Gastroesophageal sphincter (tissue), 4 donors: Measurements from ENCODE around the gene ARL8B. TPM values are rescaled to one million over a fixed set of nuclear protein-coding genes. Genes with fewer than 3 reads are reported as not detected.
A peak's percentile ranks its signal among the peaks of the same experiment; 100 is the strongest.

Experiments used
- ATAC-seq: fragments of 150-250 bp; one replicate; pipeline ENCODE4 v1.9.1; 2016; ENCODE audit warnings: mild to moderate bottlenecking, moderate library complexity
- H3K27ac ChIP-seq, 4 donors: fragments of 200-600 bp; sonication (generic) in 3 of 4; 1 replicate in 3 of 4; 2 replicates in 1 of 4; pipeline ENCODE4 v1.5.1; 2016 to 2019
- H3K27me3 ChIP-seq: fragments of 200-600 bp; sonication (generic); one replicate; pipeline ENCODE4 v1.5.1; 2019
- H3K36me3 ChIP-seq, 2 donors: fragments of 200-600 bp; sonication (generic); one replicate each; pipeline ENCODE4 v1.5.1; 2019; ENCODE audit warnings: control low read depth in 1 of 2
- H3K4me1 ChIP-seq, 3 donors: fragments of 200-600 bp; sonication (generic); 1 replicate in 2 of 3; 2 replicates in 1 of 3; pipeline ENCODE4 v1.5.1; 2016 to 2019; ENCODE audit warnings: control low read depth in 2 of 3
- H3K4me3 ChIP-seq, 2 donors: fragments of 200-600 bp; sonication (generic); one replicate each; pipeline ENCODE4 v1.5.1; 2019; ENCODE audit warnings: mild to moderate bottlenecking in 1 of 2, moderate library complexity in 1 of 2
- H3K9me3 ChIP-seq, 3 donors: fragments of 200-600 bp; sonication (generic); one replicate each; pipeline ENCODE4 v1.5.1; 2017 to 2019; ENCODE audit warnings: control low read depth in 2 of 3
- CTCF ChIP-seq, 4 experiments: fragments of 200-600 bp in 2 of 4; fragments of 450-650 bp in 2 of 4; sonication (generic) in 1 of 4; IDR thresholded peaks; one replicate each; pipeline ENCODE4 v1.5.1; 2017 to 2019; ENCODE audit warnings: antibody characterized with exemption in 4 of 4, mild to moderate bottlenecking in 2 of 4, moderate library complexity in 2 of 4
- EP300 ChIP-seq: sonication (generic); formaldehyde crosslinking; IDR thresholded peaks from one replicate; pipeline ENCODE4 v1.6.1; 2017; ENCODE audit warnings: antibody characterized with exemption, mild to moderate bottlenecking
- POLR2A ChIP-seq, 2 donors: fragments of 450-650 bp; IDR thresholded peaks; one replicate each; pipeline ENCODE4 v1.6.1; 2017; ENCODE audit warnings: antibody characterized with exemption in 2 of 2, mild to moderate bottlenecking in 2 of 2, moderate library complexity in 1 of 2
- POLR2AphosphoS5 ChIP-seq: sonication (generic); formaldehyde crosslinking; IDR thresholded peaks from one replicate; pipeline ENCODE4 v1.6.1; 2017; ENCODE audit warnings: antibody characterized with exemption
- WGBS, 2 donors: methylation state at CpG; one replicate each; pipeline ENCODE4 v1.1.5; 2018; ENCODE audit warnings: low coverage in 1 of 2; 5-methylcytosine and 5-hydroxymethylcytosine counted together
- small RNA-seq, 4 donors: library from RNA; depleted of rRNA; stranded (forward); fragments of <200 nt; gene quantifications; one replicate each; pipeline ENCODE3, GENCODE V24; 2016
- total RNA-seq, 4 donors: library from RNA; depleted of rRNA; stranded (reverse); fragments of >200 nt; gene quantifications; one replicate each; pipeline ENCODE4 v1.1.0, GENCODE V29; 2016

ARL8B gene
- total RNA-seq, 4 donors from 2014 or later: 41.5 to 59.9 (median 50.9) TPM

- Histone ChIP-seq H3K4me3 (no peak overlapping the region), H3K36me3 (peaks cover 0 to 16% of the 10 kb centered on the region in 2 donors), H3K27ac (no peak overlapping the region), H3K9me3 (no peaks in the 10 kb centered on the region), H3K4me1 (peaks cover 0 to 19% (median 0%) of the 10 kb centered on the region in 3 donors), H3K27me3 (no peaks in the 10 kb centered on the region)
- ATAC-seq: no peak
- WGBS, 2 donors: 90 to 95% methylated on average over 8 to 10 of the region's 13 CpGs
- TF ChIP-seq POLR2AphosphoS5: no peak
These were observed 100.4 kb downstream of the ARL8B start for GRCh38 chr3:5222283-5223005.

- TF ChIP-seq EP300: no peak
- no peak for TF ChIP-seq POLR2AphosphoS5
- TF ChIP-seq POLR2A (IDR thresholded peaks at IDR 0.05): no peak
- TF ChIP-seq CTCF (IDR thresholded peaks at IDR 0.05): peak in 3 of 4 experiments; percentile 16 to 39 (median 33)
- ATAC-seq: no peak
- 23 to 37% methylated on average over 5 to 6 of the region's 6 CpGs for WGBS, 2 donors
- H3K27ac ChIP-seq: no peak overlapping the region
- H3K4me3 ChIP-seq: no peak overlapping the region
- no peaks in the 10 kb centered on the region for H3K9me3 ChIP-seq
- H3K27me3 ChIP-seq: peaks cover 3% of the 10 kb centered on the region
- no peaks in the 10 kb centered on the region for H3K36me3 ChIP-seq
- no peaks in the 10 kb centered on the region for H3K4me1 ChIP-seq
These were observed 104.7 kb downstream of the ARL8B start for GRCh38 chr3:5226783-5227182.

- Histone ChIP-seq H3K36me3 (no peaks in the 10 kb centered on the region), H3K9me3 (no peaks in the 10 kb centered on the region), H3K4me1 (no peaks in the 10 kb centered on the region), H3K27ac (no peak overlapping the region), H3K27me3 (peaks cover 7% of the 10 kb centered on the region), H3K4me3 (no peak overlapping the region)
- no peak for ATAC-seq
- TF ChIP-seq CTCF (IDR thresholded peaks at IDR 0.05) (no peak), EP300 (no peak), POLR2A (IDR thresholded peaks at IDR 0.05) (no peak), POLR2AphosphoS5 (no peak)
- 57 to 58% methylated on average over 1 to 4 of the region's 6 CpGs for WGBS, 2 donors
These were observed 105.7 kb downstream of the ARL8B start for GRCh38 chr3:5227812-5228211.

- peaks cover 7% of the 10 kb centered on the region for H3K27me3 ChIP-seq
- no peaks in the 10 kb centered on the region for H3K36me3 ChIP-seq
- WGBS, 2 donors: 59 to 80% methylated on average over 2 of the region's 2 CpGs
- no peaks in the 10 kb centered on the region for H3K9me3 ChIP-seq
- ATAC-seq: no peak
- no peak overlapping the region for H3K27ac ChIP-seq
- H3K4me1 ChIP-seq: no peaks in the 10 kb centered on the region
- TF ChIP-seq EP300: no peak
- TF ChIP-seq POLR2AphosphoS5: no peak
- no peak for TF ChIP-seq POLR2A (IDR thresholded peaks at IDR 0.05)
- TF ChIP-seq CTCF (IDR thresholded peaks at IDR 0.05): no peak
- no peak overlapping the region for H3K4me3 ChIP-seq
These were observed 107.3 kb downstream of the ARL8B start for GRCh38 chr3:5229414-5229813.

Small RNA genes within 50 kb of the gene (small RNA-seq; reads per million reads assigned to genes)
- gene AC090955.1 (0 reads per million in 4 donors), gene RF00019 (0 reads per million in 4 donors)

Other genes starting within 250 kb of the ARL8B start
- gene BHLHE40, start 142.9 kb upstream of the ARL8B start, total RNA-seq: 10 to 100 TPM in 3 of 4 donors, 1 to 10 TPM in 1; 7.8 to 46.0 (median 14.0) TPM
- gene EDEM1, start 65.4 kb downstream of the ARL8B start, total RNA-seq: 10 to 100 TPM; 18.4 to 41.7 (median 35.8) TPM